ENCODE data around the gene MGAT3.
"Not testable (repeated sequence)": the region's sequence is repeated elsewhere in the genome, so short reads cannot be mapped to it uniquely, and the experiment has no call there.

The MGAT3 gene

DNA sequence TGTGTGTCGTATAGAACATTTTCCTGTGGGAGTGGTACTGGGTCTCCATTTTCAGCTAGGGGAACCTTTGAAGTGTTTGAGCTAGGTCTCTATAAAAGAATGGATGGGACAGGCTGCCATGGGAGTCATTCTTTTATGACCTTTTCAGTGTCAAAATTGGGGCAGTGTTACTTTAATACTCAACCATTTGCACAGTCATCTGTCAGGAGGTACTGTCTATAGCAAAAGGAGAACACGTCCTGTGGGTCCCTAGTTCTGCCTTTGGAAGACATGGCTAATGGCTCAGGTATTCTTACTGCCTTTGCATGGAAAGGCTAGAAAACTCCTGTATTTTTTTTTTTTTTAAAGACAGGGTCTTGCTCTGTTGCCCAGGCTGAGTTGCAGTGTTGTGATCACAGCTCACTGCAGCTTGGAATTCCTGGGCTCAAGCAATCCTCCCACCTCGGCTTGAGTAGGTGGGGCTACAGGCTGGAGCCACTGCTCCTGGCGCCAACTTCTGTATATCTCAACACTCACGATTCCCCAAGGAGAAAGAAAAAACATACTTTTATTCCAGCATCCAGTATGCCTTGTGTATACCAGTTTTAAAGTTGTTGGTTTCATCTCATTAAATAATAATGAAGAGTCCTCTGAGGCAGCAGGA is 61.5 kb downstream of the MGAT3 start:
- Histone ChIP-seq H3K4me3 (ENCODE audit: insufficient read length, low read depth) (peak overlapping the region; percentile 75), H3K9ac (ENCODE audit: insufficient read length, low read depth) (peak overlapping the region; percentile 95), H3K27me3 (ENCODE audit: insufficient read depth, insufficient read length) (peaks cover 34% of the 10 kb centered on the region), H3K36me3 (ENCODE audit: insufficient read depth, insufficient read length, low read length) (peaks cover 75% of the 10 kb centered on the region), H3K9me3 (ENCODE audit: insufficient read depth, low read length) (no peaks in the 10 kb centered on the region), H3K4me1 (ENCODE audit: insufficient read depth, insufficient read length) (peaks cover 7% of the 10 kb centered on the region)
- no peak for DNase-seq (ENCODE audit: low read depth, low spot score)
- no peak for TF ChIP-seq YY1 (IDR thresholded peaks at IDR 0.05; ENCODE audit: insufficient read depth, insufficient read length)
- no peak for TF ChIP-seq SUZ12 (IDR thresholded peaks at IDR 0.05; ENCODE audit: extremely low read depth, insufficient read depth, insufficient read length)
- TF ChIP-seq ZNF274 (IDR thresholded peaks at IDR 0.05; ENCODE audit: low read depth, low read length) = no peak

DNA sequence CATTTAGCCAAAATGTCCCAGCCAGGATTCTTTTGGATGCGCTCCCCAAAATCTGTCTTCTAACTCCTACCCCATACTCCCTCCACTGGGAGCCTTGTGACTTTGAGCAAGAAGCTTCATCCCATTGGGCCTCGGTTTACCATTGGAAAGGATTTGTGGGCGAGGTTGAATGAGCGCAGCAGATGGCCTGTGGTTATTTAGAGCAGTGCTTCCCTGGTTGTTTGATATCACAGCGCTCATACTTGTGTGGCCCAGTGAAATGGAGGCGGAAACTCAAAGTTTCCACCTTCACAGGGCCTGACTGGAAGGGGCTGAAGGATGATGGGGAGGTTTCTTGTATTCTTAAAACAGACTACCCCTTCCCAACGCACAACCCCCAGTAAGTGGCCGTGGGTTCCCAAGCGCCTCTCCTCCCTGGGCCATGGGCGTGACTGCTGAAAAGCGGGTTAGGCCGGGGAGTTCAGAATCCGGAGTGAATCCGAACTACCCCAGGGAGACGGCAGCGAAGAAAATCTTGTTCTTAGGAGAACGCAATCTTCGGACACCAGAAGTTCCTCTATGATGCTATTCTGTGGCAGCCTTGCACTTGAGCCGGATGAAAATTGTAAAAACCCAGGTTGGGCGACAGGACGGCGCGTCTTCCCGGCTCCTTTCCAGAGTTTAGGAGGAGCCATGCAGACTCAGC is 62.3 kb downstream of the MGAT3 start:
- peak overlapping the region; percentile 95 for H3K9ac ChIP-seq (ENCODE audit: insufficient read length, low read depth)
- peaks cover 70% of the 10 kb centered on the region for H3K36me3 ChIP-seq (ENCODE audit: insufficient read depth, insufficient read length, low read length)
- peaks cover 26% of the 10 kb centered on the region for H3K27me3 ChIP-seq (ENCODE audit: insufficient read depth, insufficient read length)
- H3K9me3 ChIP-seq (ENCODE audit: insufficient read depth, low read length) = no peaks in the 10 kb centered on the region
- H3K4me3 ChIP-seq (ENCODE audit: insufficient read length, low read depth) = peak overlapping the region; percentile 75
- no peak for DNase-seq (ENCODE audit: low read depth, low spot score)
- H3K4me1 ChIP-seq (ENCODE audit: insufficient read depth, insufficient read length) = peaks cover 7% of the 10 kb centered on the region
- TF ChIP-seq ZNF274 (IDR thresholded peaks at IDR 0.05; ENCODE audit: low read depth, low read length) = no peak
- TF ChIP-seq YY1 (IDR thresholded peaks at IDR 0.05; ENCODE audit: insufficient read depth, insufficient read length) = no peak
- no peak for TF ChIP-seq SUZ12 (IDR thresholded peaks at IDR 0.05; ENCODE audit: extremely low read depth, insufficient read depth, insufficient read length)

DNA sequence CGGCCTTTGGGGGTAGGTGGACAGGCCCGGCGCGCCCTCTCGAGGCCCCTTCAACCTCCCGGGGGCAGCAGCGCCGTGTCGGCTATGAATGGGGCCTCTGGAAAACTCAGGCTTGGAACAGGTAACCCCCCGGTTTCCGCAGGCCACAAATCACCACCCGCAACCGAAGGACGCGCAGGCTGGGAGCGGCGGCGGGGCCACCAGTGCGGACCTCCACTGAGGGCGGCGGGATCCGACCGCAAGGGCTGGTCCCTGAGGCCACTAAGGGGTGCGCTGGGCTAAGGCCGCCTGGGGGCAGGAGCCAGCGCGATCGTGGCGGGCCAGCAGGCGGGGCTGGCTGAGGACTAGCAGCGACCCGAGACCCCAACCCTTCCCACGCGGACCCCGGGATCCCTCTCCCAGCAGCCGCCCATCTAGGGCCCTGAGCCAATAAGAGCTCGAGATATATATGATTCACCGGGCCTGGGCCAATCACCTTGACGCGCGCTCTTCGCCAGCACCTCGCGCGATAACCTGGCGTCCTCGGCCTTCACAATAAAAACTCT is 62.9 kb downstream of the MGAT3 start:
- Histone ChIP-seq H3K36me3 (ENCODE audit: insufficient read depth, insufficient read length, low read length) (peaks cover 69% of the 10 kb centered on the region), H3K9me3 (ENCODE audit: insufficient read depth, low read length) (no peaks in the 10 kb centered on the region)

DNA sequence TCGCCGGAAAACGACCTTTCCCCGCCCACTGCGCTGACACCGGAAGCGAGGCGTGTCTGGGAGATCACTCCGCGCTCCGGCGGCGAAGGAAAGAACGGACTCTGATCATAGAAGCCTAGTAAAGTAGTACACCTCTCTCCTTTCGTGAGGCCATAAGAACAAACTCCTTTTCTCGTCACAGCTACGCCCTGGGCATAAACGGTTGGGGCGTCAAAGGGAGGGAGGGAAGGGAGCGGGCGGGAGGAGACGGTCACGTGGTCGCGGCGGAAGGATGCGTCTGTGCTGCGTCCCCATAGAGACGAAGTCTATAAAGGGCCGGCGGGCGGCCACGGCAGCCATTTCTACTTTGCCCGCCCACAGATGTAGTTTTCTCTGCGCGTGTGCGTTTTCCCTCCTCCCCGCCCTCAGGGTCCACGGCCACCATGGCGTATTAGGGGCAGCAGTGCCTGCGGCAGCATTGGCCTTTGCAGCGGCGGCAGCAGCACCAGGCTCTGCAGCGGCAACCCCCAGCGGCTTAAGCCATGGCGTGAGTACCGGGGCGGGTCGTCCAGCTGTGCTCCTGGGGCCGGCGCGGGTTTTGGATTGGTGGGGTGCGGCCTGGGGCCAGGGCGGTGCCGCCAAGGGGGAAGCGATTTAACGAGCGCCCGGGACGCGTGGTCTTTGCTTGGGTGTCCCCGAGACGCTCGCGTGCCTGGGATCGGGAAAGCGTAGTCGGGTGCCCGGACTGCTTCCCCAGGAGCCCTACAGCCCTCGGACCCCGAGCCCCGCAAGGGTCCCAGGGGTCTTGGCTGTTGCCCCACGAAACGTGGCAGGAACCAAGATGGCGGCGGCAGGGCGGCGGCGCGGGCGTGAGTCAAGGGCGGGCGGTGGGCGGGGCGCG is 63.7 kb downstream of the MGAT3 start, which contains the start of gene ATF4:
ATF4 (plus strand) TSS at position 337 of the 880 bp plus-strand sequence. CDS start 884 bp downstream, outside the sequence.
- Histone ChIP-seq H3K4me3 (ENCODE audit: insufficient read length, low read depth) (peak within 1 kb of the TSS; percentile 97), H3K27me3 (ENCODE audit: insufficient read depth, insufficient read length) (peaks cover 17% of the 10 kb centered on the region), H3K9ac (ENCODE audit: insufficient read length, low read depth) (peak within 1 kb of the TSS; percentile 99), H3K4me1 (ENCODE audit: insufficient read depth, insufficient read length) (peaks cover 9% of the 10 kb centered on the region), H3K36me3 (ENCODE audit: insufficient read depth, insufficient read length, low read length) (peaks cover 66% of the 10 kb centered on the region), H3K9me3 (ENCODE audit: insufficient read depth, low read length) (no peaks in the 10 kb centered on the region)
- DNase-seq (ENCODE audit: low read depth, low spot score) = no peak
- TF ChIP-seq YY1 (IDR thresholded peaks at IDR 0.05; ENCODE audit: insufficient read depth, insufficient read length) (peak; percentile 70), SUZ12 (IDR thresholded peaks at IDR 0.05; ENCODE audit: extremely low read depth, insufficient read depth, insufficient read length) (no peak)

More for the DNA sequence above, 62.9 kb downstream of the MGAT3 start:
- H3K4me3 ChIP-seq (ENCODE audit: insufficient read length, low read depth) = peak overlapping the region; percentile 97
- DNase-seq (ENCODE audit: low read depth, low spot score) = peak; percentile 94
- H3K9ac ChIP-seq (ENCODE audit: insufficient read length, low read depth) = peak overlapping the region; percentile 99
- peaks cover 7% of the 10 kb centered on the region for H3K4me1 ChIP-seq (ENCODE audit: insufficient read depth, insufficient read length)
- H3K27me3 ChIP-seq (ENCODE audit: insufficient read depth, insufficient read length) = peaks cover 24% of the 10 kb centered on the region
- TF ChIP-seq YY1 (IDR thresholded peaks at IDR 0.05; ENCODE audit: insufficient read depth, insufficient read length) = no peak
- TF ChIP-seq SUZ12 (IDR thresholded peaks at IDR 0.05; ENCODE audit: extremely low read depth, insufficient read depth, insufficient read length) = no peak
- no peak for TF ChIP-seq ZNF274 (IDR thresholded peaks at IDR 0.05; ENCODE audit: low read depth, low read length)

DNA sequence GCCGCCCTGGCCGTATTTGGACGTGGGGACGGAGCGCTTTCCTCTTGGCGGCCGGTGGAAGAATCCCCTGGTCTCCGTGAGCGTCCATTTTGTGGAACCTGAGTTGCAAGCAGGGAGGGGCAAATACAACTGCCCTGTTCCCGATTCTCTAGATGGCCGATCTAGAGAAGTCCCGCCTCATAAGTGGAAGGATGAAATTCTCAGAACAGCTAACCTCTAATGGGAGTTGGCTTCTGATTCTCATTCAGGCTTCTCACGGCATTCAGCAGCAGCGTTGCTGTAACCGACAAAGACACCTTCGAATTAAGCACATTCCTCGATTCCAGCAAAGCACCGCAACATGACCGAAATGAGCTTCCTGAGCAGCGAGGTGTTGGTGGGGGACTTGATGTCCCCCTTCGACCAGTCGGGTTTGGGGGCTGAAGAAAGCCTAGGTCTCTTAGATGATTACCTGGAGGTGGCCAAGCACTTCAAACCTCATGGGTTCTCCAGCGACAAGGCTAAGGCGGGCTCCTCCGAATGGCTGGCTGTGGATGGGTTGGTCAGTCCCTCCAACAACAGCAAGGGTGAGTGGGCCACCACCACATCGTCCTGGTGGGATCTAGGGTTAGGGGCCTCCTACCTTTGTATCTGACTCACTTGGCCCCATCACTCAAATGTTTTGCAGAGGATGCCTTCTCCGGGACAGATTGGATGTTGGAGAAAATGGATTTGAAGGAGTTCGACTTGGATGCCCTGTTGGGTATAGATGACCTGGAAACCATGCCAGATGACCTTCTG is 64.5 kb downstream of the MGAT3 start:
- Histone ChIP-seq H3K9ac (ENCODE audit: insufficient read length, low read depth) (peak overlapping the region; percentile 99), H3K36me3 (ENCODE audit: insufficient read depth, insufficient read length, low read length) (peaks cover 58% of the 10 kb centered on the region), H3K4me3 (ENCODE audit: insufficient read length, low read depth) (peak overlapping the region; percentile 97)
- H3K27me3 ChIP-seq (ENCODE audit: insufficient read depth, insufficient read length); DNase-seq (ENCODE audit: low read depth, low spot score); H3K9me3 ChIP-seq (ENCODE audit: insufficient read depth, low read length); H3K4me1 ChIP-seq (ENCODE audit: insufficient read depth, insufficient read length): not testable (repeated sequence)

DNA sequence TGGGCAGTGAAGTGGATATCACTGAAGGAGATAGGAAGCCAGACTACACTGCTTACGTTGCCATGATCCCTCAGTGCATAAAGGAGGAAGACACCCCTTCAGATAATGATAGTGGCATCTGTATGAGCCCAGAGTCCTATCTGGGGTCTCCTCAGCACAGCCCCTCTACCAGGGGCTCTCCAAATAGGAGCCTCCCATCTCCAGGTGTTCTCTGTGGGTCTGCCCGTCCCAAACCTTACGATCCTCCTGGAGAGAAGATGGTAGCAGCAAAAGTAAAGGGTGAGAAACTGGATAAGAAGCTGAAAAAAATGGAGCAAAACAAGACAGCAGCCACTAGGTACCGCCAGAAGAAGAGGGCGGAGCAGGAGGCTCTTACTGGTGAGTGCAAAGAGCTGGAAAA is 65.3 kb downstream of the MGAT3 start:
- H3K4me1 ChIP-seq (ENCODE audit: insufficient read depth, insufficient read length); H3K9me3 ChIP-seq (ENCODE audit: insufficient read depth, low read length); H3K27me3 ChIP-seq (ENCODE audit: insufficient read depth, insufficient read length); DNase-seq (ENCODE audit: low read depth, low spot score): not testable (repeated sequence)
- Histone ChIP-seq H3K9ac (ENCODE audit: insufficient read length, low read depth) (peak overlapping the region; percentile 99), H3K36me3 (ENCODE audit: insufficient read depth, insufficient read length, low read length) (peaks cover 50% of the 10 kb centered on the region), H3K4me3 (ENCODE audit: insufficient read length, low read depth) (peak overlapping the region; percentile 97)

Data from NT2/D1 (cell line).